Central memory CD8-positive, alpha-beta T cell (primary cell): ENCODE measurements around the gene ZNF331.

ENCODE experiments used
- ATAC-seq: fragments of 150-1000 bp; cut with Tn5 transposase; replicated peaks from 2 replicates; pipeline ENCODE4 v1.10.0; 2022; ENCODE audit warnings: mild to moderate bottlenecking, moderate FRiP score, moderate number of reproducible peaks; ENCODE audit not compliant: poor library complexity, severe bottlenecking; ENCODE audit errors: extremely low read depth
- DNase-seq, 2 donors: peaks; one replicate each; pipeline ENCODE4 v3.0.0; 2021; ENCODE audit warnings: low spot score in 2 of 2
- H3K27ac Mint-ChIP-seq: one replicate; pipeline ENCODE4 v1.8.0; 2022; ENCODE audit warnings: low read depth, mild to moderate bottlenecking, moderate library complexity, mixed read lengths
- H3K27me3 Mint-ChIP-seq: one replicate; pipeline ENCODE4 v1.8.0; 2022; ENCODE audit warnings: mixed read lengths
- H3K36me3 Mint-ChIP-seq: one replicate; pipeline ENCODE4 v1.8.0; 2022; ENCODE audit warnings: mild to moderate bottlenecking, moderate library complexity, mixed read lengths; ENCODE audit not compliant: insufficient read depth
- H3K4me1 Mint-ChIP-seq: one replicate; pipeline ENCODE4 v1.8.0; 2022; ENCODE audit warnings: mixed read lengths
- H3K4me3 Mint-ChIP-seq: one replicate; pipeline ENCODE4 v1.8.0; 2022; ENCODE audit warnings: mild to moderate bottlenecking, moderate library complexity, mixed read lengths
- H3K9me3 Mint-ChIP-seq: one replicate; pipeline ENCODE4 v1.8.0; 2022; ENCODE audit warnings: mixed read lengths

ZNF331 gene

DNA sequence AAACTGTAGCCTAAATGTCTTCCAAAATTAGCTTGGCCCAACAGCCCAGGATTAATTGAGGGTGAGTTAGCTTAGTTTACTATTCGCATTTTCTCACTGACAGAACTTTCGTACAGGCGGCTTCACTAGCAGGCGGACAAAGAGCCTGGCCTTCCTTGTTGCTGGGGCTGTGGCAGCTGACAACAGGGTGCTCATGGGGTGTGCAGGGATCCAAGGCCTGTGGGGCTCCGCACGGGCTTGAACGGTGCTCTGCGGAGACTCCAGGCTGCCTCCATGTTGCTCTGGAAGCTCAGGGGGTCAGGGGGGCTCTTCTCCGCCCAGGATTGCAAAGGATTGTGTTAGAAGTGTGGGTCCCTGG lies 57.5 kb downstream of the ZNF331 start:
- no peaks in the 10 kb centered on the region for H3K4me1 Mint-ChIP-seq
- no peak overlapping the region for H3K27ac Mint-ChIP-seq
- H3K4me3 Mint-ChIP-seq = no peak overlapping the region
- DNase-seq (no peak), ATAC-seq (no peak)
- H3K36me3 Mint-ChIP-seq = no peaks in the 10 kb centered on the region
- H3K9me3 Mint-ChIP-seq = no peaks in the 10 kb centered on the region
- no peaks in the 10 kb centered on the region for H3K27me3 Mint-ChIP-seq

DNA sequence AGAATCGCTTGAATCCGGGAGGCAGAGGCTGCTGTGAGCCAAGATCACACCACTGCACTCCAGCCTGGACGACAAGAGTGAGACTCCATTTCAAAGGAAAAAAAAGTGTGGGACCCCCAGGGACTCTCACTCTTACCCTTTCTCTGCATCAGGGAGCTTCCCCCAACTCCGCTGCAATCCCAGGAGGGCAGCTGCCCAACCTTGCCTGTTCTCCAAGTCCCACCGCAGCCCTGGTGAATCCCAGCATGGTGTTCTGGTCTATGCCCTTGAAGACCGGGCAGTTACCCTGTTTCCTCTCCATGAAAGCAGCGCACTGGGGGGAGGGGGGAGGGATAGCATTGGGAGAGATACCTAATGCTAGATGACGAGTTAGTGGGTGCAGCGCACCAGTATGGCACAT lies 58.1 kb downstream of the ZNF331 start:
- Mint-ChIP-seq H3K36me3 (no peaks in the 10 kb centered on the region), H3K27ac (no peak overlapping the region), H3K4me3 (no peak overlapping the region), H3K9me3 (no peaks in the 10 kb centered on the region), H3K4me1 (no peaks in the 10 kb centered on the region), H3K27me3 (no peaks in the 10 kb centered on the region)
- ATAC-seq (no peak), DNase-seq (no peak)

DNA sequence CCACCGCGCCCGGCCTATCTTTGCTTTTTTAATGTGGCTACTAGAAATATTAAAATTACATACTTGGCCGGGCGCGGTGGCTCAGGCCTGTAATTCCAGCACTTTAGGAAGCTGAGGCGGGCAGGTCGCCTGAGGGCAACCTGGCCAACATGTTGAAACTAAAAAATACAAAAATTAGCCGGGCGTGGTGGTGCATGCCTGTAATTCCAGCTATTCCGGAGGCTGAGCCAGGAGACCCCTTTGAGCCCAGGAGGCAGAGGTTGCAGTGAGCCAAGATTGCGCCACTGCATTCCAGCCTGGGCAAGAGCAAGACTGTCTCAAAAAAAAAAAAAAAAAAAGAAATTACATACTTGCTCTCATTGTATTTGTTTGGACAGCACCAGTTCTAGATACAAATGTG lies 59.1 kb downstream of the ZNF331 start:
- ATAC-seq (no peak), DNase-seq (no peak)
- Mint-ChIP-seq H3K4me3 (no peak overlapping the region), H3K4me1 (no peaks in the 10 kb centered on the region), H3K9me3 (peaks cover 3% of the 10 kb centered on the region), H3K27me3 (no peaks in the 10 kb centered on the region), H3K27ac (no peak overlapping the region), H3K36me3 (no peaks in the 10 kb centered on the region)

DNA sequence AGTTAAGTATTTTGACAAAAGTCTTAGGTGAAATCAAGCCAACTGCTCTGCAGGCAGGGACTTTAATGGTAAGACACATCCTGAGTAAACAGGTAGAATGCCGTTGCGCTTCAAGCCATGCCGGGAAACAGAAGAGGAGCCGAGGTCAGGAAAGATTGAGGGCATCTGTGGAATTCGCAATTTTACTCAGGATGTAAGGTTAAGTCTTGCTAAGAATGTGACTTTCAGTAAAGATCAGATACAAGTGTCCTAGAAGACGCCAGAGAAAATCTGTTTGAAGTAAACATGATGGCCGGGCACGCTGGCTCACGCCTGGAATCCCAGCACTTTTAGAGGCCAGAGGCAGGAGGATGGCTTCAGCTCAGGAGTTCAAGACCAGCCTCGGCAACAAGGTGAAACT lies 60.4 kb downstream of the ZNF331 start:
- ATAC-seq = no peak
- Mint-ChIP-seq H3K27ac (no peak overlapping the region), H3K36me3 (no peaks in the 10 kb centered on the region), H3K4me1 (no peaks in the 10 kb centered on the region), H3K9me3 (peaks cover 4% of the 10 kb centered on the region), H3K27me3 (peaks cover 3% of the 10 kb centered on the region), H3K4me3 (no peak overlapping the region)
- DNase-seq = no peak

DNA sequence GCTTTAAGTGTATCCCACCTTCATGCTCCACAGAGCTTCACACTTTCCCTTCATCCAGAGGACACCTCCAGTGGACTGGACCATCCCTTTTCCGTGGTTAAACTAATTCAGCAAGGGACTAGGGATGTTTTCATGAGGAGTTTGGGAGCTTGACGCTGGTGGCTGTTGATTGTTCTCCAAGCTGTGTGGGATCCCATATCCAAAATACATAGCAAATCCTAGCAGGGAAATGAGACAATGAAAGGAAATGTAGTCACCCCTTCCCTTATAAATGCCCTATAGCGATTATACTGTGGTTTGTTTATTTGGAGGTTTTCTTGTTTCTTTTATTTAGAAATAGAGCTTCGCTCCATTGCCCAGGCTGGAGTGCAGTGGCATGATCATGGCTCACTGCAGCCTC lies 62.3 kb downstream of the ZNF331 start:
- no peak overlapping the region for H3K4me3 Mint-ChIP-seq
- DNase-seq (no peak), ATAC-seq (no peak)
- peaks cover 4% of the 10 kb centered on the region for H3K9me3 Mint-ChIP-seq
- no peaks in the 10 kb centered on the region for H3K36me3 Mint-ChIP-seq
- H3K27ac Mint-ChIP-seq = no peak overlapping the region
- H3K4me1 Mint-ChIP-seq = no peaks in the 10 kb centered on the region
- peaks cover 13% of the 10 kb centered on the region for H3K27me3 Mint-ChIP-seq

DNA sequence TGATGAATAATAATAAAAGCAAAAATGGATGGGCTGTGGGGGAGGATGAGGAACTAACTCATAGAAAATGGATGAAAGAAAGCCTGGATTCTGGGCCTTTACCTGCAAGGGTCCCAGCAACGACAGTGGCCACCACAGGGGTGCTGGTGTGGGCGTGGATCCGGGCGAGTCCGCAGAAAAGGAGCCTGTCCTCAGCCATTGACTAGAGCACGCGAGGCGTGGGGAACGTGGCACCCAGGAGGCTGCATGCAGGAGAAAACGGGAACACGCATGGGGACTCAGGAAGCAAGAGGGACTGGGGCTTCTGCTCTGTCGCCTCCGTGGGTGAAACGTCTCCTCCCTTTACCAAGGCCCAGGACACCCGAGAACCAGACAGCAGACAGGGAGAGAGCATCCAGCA lies 68.1 kb downstream of the ZNF331 start:
- Mint-ChIP-seq H3K4me3 (no peak overlapping the region), H3K4me1 (no peaks in the 10 kb centered on the region), H3K36me3 (no peaks in the 10 kb centered on the region), H3K27ac (no peak overlapping the region), H3K27me3 (peaks cover 13% of the 10 kb centered on the region), H3K9me3 (peaks cover 4% of the 10 kb centered on the region)
- ATAC-seq = no peak
- DNase-seq = no peak

DNA sequence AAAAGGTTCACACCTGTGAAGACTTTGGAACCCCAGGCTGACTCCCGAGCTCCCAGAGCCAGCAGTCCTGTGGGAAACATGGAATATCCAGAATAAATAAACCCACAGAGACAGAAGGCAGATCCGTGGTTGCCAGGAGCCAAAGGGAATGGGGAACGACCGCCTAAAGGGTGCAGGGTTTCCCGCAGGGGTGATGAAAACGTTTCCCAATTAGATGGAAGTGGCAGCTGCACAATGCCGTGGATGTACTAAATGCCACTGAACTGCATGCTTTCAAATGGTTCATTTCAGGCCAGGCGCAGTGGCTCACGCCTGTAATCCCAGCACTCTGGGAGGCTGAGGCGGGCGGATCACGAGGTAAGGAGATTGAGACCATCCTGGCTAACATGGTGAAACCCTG lies 70.4 kb downstream of the ZNF331 start:
- H3K9me3 Mint-ChIP-seq = no peaks in the 10 kb centered on the region
- H3K27ac Mint-ChIP-seq = no peak overlapping the region
- no peak overlapping the region for H3K4me3 Mint-ChIP-seq
- H3K36me3 Mint-ChIP-seq = no peaks in the 10 kb centered on the region
- no peak for DNase-seq
- no peaks in the 10 kb centered on the region for H3K4me1 Mint-ChIP-seq
- ATAC-seq = no peak
- H3K27me3 Mint-ChIP-seq = peaks cover 10% of the 10 kb centered on the region

DNA sequence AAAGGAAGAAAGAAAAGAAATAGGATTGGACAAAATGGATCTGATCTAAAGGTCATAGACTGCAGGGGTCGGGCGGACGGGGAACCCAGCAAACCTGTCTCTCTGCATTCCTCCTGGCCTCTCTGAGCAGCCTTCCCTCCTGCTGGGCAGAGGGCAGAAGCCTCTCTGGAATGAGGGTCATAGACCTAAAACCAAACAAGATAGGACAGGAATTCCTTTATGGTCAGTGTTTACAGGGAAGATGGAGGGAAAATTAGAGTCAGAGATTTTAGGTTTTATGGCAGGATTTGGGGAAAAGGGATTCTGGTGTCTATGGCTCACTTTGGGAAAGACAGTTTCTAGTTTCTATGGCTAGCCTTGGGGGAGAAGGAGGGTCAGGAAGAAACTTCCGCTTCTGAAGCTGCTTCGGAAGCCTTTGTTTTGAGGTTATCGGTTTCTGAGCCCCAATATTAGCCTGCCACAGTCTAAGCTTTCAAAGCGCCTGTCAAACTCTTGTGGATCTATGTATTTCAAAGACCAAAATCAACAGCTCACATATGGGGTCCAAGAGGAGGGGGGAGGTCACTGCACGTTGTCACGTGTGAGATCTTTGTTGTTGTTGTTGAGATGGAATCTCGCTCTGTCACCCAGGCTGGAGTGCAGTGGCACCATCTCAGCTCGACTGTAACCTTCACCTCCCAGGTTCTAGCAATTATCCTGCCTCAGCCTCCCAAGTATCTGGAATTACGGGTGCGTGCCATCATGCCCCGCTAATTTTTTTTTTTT lies 75.0 kb downstream of the ZNF331 start:
- DNase-seq (no peak), ATAC-seq (no peak)
- Mint-ChIP-seq H3K36me3 (no peaks in the 10 kb centered on the region), H3K27me3 (no peaks in the 10 kb centered on the region), H3K4me1 (no peaks in the 10 kb centered on the region), H3K9me3 (no peaks in the 10 kb centered on the region), H3K27ac (no peak overlapping the region), H3K4me3 (no peak overlapping the region)

DNA sequence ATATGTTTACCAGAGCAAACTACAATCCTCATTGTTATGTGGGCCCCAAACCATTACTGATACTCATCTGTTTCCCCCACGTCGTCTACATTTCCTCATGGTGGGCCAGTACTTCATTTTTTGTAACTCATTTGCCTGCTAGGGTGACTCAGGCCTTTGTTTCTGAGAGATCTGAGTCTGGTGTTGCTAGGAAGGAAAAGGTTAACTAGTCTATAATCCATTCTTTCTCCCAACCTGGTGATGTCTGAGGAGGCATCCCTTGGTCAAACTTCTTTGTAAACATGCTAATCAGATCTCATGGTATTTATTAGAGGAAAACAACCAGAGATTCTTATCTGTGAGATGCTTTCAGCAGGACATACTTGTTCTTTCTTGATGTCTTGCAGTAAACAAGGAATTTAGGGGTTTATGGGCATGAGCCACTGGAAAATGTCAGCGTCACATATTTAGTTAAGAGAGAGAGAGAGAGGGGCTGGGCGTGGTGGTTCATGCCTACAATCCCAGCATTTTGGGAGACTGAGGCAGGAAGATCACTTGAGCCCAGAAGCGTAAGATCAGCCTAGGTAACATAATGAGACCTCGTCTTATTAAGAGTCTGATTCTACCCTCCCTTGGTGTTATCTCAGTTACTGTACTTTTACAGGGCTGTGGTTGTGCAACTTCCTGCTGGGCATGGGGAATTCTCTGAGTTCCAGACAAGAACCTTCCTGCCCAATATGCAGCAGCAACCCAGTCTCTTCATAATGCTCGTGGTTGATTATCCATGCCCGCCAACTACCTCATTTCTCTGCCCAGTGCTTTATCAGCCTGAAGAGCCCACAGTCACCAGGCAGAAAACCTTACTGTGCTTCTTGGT lies 84.2 kb downstream of the ZNF331 start:
- H3K9me3 Mint-ChIP-seq = no peaks in the 10 kb centered on the region
- H3K27me3 Mint-ChIP-seq = no peaks in the 10 kb centered on the region
- H3K36me3 Mint-ChIP-seq = peaks cover 2% of the 10 kb centered on the region
- ATAC-seq = no peak
- no peak overlapping the region for H3K27ac Mint-ChIP-seq
- H3K4me1 Mint-ChIP-seq = no peaks in the 10 kb centered on the region
- DNase-seq = no peak
- no peak overlapping the region for H3K4me3 Mint-ChIP-seq

DNA sequence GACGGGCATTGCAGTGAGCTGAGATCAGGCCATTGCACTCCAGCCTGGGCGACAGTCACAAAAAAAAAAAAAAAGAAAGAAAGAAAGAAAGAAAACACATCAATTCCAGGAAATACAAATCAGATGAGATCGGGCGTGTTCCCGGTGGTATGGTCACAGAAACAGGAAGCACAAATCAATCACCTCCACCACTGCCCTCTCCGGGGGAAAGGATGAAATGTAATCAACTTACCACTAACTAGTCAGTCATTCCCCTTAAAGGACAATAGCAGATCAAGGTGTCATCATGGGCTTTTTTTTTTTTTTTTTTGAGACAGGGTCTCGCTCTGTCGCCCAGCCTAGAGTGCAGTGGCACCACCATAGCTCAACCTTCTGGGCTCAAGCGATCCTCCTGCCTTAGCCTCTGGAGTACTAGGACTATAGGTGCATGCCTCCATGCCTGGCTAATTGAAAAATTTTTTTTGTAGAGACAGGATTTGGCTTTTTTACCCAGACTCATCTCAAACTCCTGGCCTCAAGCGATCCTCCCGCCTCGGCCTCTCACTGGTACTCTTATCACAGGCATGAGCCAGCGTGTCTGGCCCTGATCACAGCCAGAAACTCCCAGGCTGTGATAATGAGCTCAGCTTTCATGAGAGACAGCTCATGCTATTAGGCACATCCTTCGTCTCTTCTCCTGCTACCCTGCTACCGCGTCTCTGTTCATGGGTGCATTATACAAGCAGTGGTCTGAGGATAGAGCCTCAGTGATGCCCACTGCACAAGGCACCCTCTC lies 87.0 kb downstream of the ZNF331 start:
- Mint-ChIP-seq H3K4me3 (no peak overlapping the region), H3K4me1 (no peaks in the 10 kb centered on the region), H3K27ac (no peak overlapping the region), H3K9me3 (no peaks in the 10 kb centered on the region), H3K36me3 (peaks cover 2% of the 10 kb centered on the region), H3K27me3 (no peaks in the 10 kb centered on the region)
- DNase-seq (no peak), ATAC-seq (no peak)

DNA sequence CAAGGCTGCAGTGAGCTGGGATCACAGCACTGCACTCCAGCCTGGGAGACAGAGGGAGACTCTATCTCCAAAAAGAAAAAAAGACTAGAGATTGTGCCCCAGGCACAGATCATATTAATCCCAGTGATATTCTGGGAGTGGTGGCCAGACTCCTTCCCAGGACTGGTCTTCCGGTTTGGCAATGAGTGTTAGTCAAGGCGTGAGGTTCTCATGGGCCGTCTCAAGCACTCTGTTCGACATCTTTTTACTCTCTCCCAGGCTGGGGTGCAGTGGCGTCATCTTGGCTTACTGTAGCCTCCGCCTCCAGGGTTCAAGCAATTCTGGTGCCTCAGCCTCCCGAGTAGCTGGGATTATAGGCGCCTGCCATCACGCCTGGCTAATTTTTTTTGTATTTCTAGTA lies 88.5 kb downstream of the ZNF331 start:
- no peak overlapping the region for H3K27ac Mint-ChIP-seq
- no peaks in the 10 kb centered on the region for H3K27me3 Mint-ChIP-seq
- H3K9me3 Mint-ChIP-seq = no peaks in the 10 kb centered on the region
- DNase-seq = no peak
- no peaks in the 10 kb centered on the region for H3K4me1 Mint-ChIP-seq
- no peak overlapping the region for H3K4me3 Mint-ChIP-seq
- peaks cover 2% of the 10 kb centered on the region for H3K36me3 Mint-ChIP-seq
- ATAC-seq = no peak

DNA sequence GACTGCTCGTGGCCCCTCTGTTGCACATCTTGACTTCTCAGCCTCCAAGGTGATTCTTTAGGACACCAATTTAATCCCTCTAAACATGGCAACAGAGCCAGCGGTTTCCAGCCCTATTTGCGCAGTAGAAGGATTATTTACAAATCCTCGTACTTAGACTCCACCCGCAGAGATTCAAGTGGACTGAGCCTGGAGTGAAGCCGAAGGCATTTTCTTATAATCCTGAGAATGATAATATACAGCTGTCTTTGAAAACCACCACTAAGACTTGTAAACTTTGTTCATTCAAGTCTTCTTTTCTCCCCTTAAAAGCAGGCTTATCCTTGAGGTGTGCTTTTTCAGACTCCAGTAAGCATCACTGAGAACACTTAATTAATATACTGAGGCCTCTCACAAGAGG lies 89.0 kb downstream of the ZNF331 start:
- DNase-seq = no peak
- H3K9me3 Mint-ChIP-seq = no peaks in the 10 kb centered on the region

More for the DNA sequence above, 89.0 kb downstream of the ZNF331 start:
- Mint-ChIP-seq H3K27me3 (no peaks in the 10 kb centered on the region), H3K4me1 (no peaks in the 10 kb centered on the region), H3K27ac (no peak overlapping the region), H3K4me3 (no peak overlapping the region), H3K36me3 (peaks cover 2% of the 10 kb centered on the region)
- no peak for ATAC-seq
